T-helper 2 cell treated with Interferon-gamma antibody and Interleukin-4, amounts not matched to agents 100 ng/mL and 5 ng/mL, for 36 hours (primary cell): ENCODE results near the gene SLC25A51. TPM values are rescaled to one million over a fixed set of nuclear protein-coding genes. Genes with fewer than 3 reads are reported as not detected.
"Not testable (repeated sequence)": the region's sequence is repeated elsewhere in the genome, so short reads cannot be mapped to it uniquely, and the experiment has no call there.

Experiments
- intact Hi-C: fragments of 100-400 bp; cut with micrococcal nuclease; formaldehyde crosslinking; loops from one replicate; pipeline ENCODE4 v1.15.1; 2023
- total RNA-seq: library from RNA; stranded (reverse); gene quantifications from 2 replicates; pipeline ENCODE4 v1.2.3, GENCODE V29; 2022

SLC25A51 gene
- total RNA-seq, 1 donor from 2014 or later, result 31.9 TPM

DNA sequence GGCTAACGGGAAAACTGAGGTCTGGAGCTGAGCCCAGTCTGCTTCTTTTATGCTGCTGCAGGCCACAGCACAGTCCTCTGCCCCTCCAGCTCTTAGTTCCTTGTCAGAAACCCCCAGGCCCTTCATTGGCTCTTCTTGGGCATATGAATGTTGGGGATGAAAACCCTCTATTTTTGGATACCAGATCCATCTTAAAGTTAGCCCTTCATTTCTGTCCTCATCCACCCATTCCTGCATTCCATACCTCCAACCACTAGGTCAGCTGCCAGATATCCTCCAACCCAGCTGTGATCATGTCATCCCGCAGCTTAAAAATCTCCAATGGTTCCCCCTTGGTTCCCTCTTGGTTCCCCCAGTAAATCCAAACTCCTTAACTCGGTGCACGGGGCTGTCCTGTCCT, 1.8 kb upstream of the SLC25A51 start:
- intact Hi-C loops, result loop anchor here (2.0 kb wide), 1 partner anchor 487 kb away; the partner anchor contains the start of gene ALDH1B1

DNA sequence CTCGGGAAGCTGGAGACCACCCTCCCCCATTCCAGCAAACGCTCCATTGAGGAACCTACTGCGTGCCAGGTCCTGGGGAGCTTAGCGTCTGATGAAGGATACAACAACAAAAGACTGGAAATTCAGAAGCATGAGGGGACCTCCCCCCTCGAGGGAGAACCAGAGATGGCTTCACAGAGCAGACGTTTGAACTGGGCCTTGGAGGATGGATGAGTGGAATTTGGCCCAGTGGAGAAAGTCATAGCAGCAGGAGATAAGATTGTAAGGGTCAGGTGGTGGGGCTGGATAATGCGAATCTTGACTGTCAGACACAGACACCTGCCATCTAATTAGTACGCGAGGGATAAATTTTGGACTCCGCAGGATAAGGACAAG, 1.2 kb upstream of the SLC25A51 start:
- intact Hi-C loops, result loop anchor here (2.0 kb wide), 1 partner anchor 488 kb away; the partner anchor contains the start of gene ALDH1B1

DNA sequence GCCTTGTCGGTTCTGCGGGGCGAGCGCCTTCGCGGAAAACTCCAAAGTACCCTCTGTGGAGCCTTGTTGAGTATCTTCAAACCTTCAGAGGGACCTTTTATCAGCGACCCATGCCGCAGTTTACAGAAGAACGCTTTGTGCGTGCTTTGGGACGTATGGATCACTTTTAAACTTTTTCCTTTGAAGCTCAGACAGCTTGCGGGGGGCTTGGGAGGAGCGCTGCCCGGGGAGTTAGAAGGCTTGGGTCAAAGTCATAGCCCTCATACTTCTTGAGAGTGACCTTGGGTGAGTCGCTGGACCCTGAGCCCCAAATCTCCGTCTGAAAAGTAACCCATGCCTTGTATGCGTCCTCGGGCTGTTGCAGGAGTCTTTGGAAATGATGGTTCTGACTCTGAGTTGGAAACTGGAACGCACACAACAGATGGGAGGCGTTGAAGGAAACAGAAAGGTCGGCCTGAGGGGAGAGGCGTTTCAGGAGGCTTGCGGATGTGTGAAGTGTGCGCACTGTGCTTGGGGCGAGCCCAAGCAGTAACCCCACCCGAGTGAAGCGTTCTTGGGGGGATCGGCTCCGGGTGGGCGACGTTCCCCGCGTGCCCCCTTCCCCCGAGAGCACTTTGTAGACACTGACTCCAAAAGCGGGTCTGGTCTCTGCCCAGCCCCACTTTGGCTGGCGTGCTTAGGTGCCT, 661 bp upstream of the SLC25A51 start:
- intact Hi-C loops, result loop anchor here (1.0 to 5.0 kb wide), 6 partner anchors 119 to 488 kb away; partner anchors contain the start of genes ALDH1B1, EXOSC3, POLR1E and TOMM5

- intact Hi-C loops, result loop anchor here (2.0 to 5.0 kb wide), 2 partner anchors 102 to 416 kb away; partner anchors contain the start of genes DCAF10 and POLR1E
These were observed 906 bp downstream of the SLC25A51 start for GRCh38 chr9:37902796-37903646.

DNA sequence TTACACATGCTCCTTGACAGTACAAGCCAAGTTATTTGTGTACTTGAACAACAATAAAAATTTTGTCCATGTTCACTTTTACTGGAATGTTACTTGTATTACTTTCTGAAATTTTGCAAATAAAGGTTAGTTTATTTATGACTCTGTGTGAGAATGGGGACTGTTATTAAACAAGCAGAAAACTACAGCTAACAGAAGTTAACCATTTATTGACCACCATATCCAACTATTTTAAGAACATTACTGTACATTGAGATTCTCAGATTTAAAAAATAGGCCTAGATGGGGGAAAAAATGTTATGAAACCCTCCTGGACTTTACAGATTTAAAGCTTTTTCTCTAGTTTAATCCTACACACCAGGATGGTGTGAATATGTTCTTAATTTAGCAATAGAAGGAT, 1.8 kb downstream of the SLC25A51 start:
- intact Hi-C loops, result loop anchor here (2.0 to 5.0 kb wide), 2 partner anchors 101 to 415 kb away; partner anchors contain the start of genes DCAF10 and POLR1E

DNA sequence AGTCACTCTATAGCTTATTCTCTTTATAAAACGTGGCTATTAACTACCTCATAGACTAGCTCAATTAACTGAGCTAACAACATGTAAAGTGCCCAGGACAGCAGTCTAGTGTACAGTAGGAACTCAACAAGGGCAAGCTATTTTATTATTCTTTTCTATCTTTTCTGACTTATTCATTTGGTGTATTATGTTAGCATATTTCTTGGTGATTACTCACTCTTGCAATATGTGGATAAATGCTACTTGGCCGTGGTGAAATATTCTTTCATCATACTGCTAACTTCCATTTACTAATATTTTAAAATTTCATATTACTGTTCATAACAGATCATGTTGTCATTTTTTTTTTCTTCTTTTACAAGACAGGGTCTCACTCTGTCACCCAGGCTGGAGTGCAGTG, 4.9 kb downstream of the SLC25A51 start:
- intact Hi-C loops, result no loop called here

GRCh38 chr9:37897665-37898064, 6.3 kb downstream of the SLC25A51 start:
- intact Hi-C loops, result no loop called here

GRCh38 chr9:37892063-37892462, 11.9 kb downstream of the SLC25A51 start:
- intact Hi-C loops, result no loop called here

GRCh38 chr9:37891042-37891441, 12.9 kb downstream of the SLC25A51 start:
- intact Hi-C loops, result not testable (repeated sequence)

- intact Hi-C loops, result no loop called here
These were observed 14.4 kb downstream of the SLC25A51 start for GRCh38 chr9:37889536-37889935.

- intact Hi-C loops, result not testable (repeated sequence)
These were observed 15.8 kb downstream of the SLC25A51 start for GRCh38 chr9:37887977-37888583.

- intact Hi-C loops, result no loop called here
These were observed 22.9 kb downstream of the SLC25A51 start for GRCh38 chr9:37880916-37881479.

DNA sequence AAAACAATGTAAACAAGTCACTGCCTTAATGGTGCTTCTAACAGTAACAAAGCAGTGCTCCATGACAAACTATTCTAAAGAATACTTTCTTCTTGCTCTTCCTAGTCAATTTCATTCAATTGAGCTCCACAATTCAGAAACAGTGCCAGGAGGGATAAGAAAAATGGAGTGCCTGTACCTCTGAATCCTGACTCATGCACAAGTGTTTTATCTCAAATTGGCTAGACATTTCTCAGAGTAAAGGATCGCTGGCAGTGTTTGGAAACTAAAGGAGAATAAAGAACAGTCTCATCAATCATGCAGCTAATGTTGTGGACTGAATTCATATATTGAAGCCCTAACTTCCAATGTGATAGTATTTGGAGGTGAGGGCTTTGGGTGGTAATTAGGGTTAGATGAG, 27.6 kb downstream of the SLC25A51 start:
- intact Hi-C loops, result no loop called here

DNA sequence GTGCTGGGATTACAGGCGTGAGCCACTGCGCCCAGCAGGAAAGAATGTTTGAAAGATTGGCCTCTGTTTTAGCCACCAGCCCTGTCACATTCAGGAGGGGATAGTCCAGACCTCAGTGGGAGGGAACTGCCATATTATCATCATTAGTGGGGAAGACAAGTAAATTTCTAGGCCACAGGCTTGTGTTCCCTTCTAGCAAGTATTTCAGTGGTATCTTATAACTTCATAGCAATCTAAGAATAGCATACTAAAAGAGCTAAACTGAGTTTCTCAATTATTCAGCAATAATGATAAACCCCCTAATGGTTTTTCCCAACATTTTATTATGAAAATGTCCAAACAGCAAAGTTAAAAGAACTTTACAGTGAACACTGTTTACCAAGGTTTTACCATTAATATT, 30.0 kb downstream of the SLC25A51 start:
- intact Hi-C loops, result no loop called here

DNA sequence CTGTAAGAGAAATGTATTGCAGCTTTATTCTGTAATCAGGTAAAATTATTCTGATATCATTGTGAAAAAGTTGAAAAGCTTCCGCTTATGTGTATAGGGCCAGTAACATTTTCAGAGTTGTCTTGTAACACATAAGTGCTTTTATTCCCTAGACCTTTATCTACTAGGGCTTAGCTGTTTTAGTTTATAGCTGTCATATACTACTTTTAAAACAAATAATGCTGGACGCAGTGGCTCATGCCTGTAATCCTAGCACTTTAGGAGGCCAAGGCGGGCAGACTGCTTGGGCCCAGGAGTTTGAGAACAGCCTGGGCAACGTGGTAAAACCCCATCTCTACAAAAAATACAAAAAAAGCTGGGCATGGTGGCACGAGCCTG, 33.1 kb downstream of the SLC25A51 start:
- intact Hi-C loops, result no loop called here

DNA sequence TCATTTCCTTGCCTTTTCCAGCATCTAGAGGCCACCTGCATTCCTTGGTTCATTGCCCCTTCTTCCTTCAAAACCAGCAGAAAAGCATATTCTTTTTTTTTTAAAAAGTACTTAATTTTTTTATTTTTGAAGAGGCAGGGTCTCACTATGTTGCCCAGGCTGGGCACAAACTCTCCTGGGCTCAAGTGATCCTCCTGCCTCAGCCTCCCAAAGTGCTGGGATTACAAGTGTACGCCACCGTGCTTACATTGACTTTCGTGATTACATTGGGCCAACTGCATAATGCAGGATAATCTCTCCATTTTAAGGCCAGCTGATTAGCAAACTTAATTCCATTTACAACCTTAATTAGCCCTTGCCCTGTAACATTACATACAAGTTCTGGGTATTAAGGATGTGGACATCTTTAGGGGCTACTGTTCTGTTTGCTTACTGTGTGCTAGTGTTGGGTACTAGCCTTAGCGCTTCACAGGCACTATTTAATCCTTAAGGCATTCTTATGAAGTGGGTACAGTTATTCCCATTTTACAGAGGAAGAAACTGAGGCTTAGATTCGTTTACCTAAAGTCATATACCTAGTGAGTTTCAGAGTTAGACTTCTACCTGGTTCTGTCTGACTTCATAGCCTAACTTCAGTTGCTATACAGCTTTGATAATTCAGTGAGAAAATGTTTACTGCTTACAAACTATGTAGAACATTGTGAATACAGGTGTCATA, 33.7 kb downstream of the SLC25A51 start:
- intact Hi-C loops, result no loop called here

DNA sequence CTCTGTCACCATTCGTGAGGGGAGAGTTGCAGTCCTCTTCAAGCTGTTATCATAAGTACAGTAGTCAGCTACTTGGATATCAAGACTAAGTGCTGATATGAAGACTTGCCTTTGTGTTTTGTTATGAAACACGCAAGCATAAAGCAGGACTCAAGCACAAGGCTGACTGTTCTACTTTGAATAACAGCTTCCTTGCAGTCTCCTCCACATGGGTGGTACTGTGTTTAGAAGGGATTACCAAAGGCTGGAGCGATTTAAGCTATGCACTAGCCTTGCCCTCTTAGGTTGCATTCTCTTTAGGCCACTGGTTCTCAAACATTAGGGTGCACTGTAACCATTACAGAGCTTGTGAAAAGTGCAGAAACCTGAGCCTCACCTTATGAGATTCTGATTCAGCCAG, 41.4 kb downstream of the SLC25A51 start:
- intact Hi-C loops, result no loop called here

DNA sequence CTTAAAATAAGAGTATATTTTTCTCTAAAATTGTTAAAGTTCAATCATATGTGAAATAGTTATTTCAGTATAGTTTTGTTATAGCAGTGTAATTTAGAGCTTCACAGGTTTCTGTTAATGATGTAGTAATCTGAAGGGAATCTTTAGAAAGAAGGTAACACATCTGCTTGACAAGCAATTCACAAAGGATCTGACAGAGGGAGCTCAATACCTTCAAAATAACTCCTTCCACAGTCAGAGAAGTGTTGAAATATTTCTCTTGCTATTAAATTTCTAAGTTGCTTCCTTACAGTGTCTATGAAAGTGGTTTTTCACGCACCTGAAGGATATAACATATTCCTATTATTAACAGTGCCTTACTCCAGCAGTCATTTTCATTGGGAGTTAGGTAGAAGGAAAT, 44.9 kb downstream of the SLC25A51 start:
- intact Hi-C loops, result no loop called here

- intact Hi-C loops, result no loop called here
These were observed 47.4 kb downstream of the SLC25A51 start for GRCh38 chr9:37856551-37856950.

GRCh38 chr9:37852222-37852621, 51.7 kb downstream of the SLC25A51 start:
- intact Hi-C loops, result no loop called here
